Measurements from ENCODE around the gene TPK1.

DNA sequence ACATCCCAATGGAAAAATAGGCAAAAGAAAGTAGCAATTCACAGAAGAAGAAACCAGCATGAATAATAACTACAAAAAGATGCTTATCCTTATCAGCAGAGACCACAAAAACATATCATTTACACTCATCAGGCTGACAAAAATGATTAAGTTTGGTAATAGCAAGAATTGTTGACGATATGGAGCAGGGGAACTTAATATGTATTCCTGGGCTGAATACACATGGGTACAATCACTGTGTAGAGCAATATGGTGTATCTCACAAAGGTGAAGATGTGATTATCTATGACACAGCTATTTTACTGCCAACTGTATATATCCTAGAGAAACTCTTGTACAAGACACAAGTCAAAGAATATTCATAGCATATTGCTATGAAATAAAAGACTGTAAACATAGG lies 290.5 kb downstream of the TPK1 start:
- TF ChIP-seq, protein P1, sequence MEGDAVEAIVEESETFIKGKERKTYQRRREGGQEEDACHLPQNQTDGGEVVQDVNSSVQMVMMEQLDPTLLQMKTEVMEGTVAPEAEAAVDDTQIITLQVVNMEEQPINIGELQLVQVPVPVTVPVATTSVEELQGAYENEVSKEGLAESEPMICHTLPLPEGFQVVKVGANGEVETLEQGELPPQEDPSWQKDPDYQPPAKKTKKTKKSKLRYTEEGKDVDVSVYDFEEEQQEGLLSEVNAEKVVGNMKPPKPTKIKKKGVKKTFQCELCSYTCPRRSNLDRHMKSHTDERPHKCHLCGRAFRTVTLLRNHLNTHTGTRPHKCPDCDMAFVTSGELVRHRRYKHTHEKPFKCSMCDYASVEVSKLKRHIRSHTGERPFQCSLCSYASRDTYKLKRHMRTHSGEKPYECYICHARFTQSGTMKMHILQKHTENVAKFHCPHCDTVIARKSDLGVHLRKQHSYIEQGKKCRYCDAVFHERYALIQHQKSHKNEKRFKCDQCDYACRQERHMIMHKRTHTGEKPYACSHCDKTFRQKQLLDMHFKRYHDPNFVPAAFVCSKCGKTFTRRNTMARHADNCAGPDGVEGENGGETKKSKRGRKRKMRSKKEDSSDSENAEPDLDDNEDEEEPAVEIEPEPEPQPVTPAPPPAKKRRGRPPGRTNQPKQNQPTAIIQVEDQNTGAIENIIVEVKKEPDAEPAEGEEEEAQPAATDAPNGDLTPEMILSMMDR (IDR thresholded peaks at IDR 0.05), result no peak
- no peak for TF ChIP-seq POLR2A (IDR thresholded peaks at IDR 0.05)

Data from right lobe of liver (tissue), 4 donors.